ENCODE measurements around the gene PCDHA7. TPM values are rescaled to one million over a fixed set of nuclear protein-coding genes. Genes with fewer than 3 reads are reported as not detected.
"Not testable (repeated sequence)": the region's sequence is repeated elsewhere in the genome, so short reads cannot be mapped to it uniquely, and the experiment has no call there.

Gene PCDHA7
- total RNA-seq, 4 donors from 2014 or later: 0.15 to 0.19 TPM; not detected in 2

DNA sequence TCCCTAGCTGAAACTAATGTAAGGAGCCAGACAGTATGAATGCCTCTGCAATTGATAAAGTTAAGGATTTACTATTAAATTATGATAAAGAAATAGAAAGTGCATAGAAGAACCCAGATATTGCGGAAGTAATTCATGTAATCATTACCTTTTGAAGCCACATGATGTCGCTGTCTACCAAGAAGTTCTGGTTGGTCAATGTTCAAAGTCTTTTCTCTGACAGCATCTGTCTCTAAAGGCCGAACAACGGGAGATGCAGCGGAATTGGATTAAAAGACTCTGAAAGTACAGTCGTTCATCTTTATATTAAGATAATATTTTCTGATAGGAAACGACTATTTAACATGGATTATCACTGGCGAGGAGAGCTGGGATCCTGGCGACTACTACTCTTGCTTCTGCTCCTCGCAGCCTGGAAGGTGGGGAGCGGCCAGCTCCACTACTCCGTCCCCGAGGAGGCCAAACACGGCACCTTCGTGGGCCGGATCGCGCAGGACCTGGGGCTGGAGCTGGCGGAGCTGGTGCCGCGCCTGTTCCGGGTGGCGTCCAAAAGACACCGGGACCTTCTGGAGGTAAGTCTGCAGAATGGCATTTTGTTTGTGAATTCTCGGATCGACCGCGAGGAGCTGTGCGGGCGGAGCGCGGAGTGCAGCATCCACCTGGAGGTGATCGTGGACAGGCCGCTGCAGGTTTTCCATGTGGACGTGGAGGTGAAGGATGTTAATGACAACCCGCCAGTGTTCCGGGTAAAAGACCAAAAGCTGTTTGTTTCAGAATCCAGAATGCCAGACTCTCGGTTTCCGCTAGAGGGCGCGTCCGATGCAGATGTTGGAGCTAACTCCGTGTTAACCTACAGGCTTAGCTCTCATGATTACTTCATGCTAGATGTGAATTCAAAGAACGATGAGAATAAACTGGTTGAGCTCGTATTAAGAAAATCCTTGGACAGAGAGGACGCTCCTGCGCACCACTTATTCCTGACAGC, 7.2 kb downstream of the PCDHA7 start, which contains the start of gene PCDHA8:
Gene PCDHA8, plus strand, starts transcription at position 210 of the 985 bp plus-strand sequence. Its CDS starts 135 bp downstream, at position 345.
- H3K36me3 ChIP-seq: no peaks in the 10 kb centered on the region
- intact Hi-C loops (cut with DNase I): no loop called here
- H3K27me3 ChIP-seq: peaks cover 0 to 19% (median 0%) of the 10 kb centered on the region in 4 donors
- H3K4me3 ChIP-seq: no peak within 1 kb of the TSS
- 30 to 34% methylated on average over 18 to 40 of the region's 47 CpGs for WGBS, 2 donors
- no peaks in the 10 kb centered on the region for H3K4me1 ChIP-seq
- TF ChIP-seq, protein P1, sequence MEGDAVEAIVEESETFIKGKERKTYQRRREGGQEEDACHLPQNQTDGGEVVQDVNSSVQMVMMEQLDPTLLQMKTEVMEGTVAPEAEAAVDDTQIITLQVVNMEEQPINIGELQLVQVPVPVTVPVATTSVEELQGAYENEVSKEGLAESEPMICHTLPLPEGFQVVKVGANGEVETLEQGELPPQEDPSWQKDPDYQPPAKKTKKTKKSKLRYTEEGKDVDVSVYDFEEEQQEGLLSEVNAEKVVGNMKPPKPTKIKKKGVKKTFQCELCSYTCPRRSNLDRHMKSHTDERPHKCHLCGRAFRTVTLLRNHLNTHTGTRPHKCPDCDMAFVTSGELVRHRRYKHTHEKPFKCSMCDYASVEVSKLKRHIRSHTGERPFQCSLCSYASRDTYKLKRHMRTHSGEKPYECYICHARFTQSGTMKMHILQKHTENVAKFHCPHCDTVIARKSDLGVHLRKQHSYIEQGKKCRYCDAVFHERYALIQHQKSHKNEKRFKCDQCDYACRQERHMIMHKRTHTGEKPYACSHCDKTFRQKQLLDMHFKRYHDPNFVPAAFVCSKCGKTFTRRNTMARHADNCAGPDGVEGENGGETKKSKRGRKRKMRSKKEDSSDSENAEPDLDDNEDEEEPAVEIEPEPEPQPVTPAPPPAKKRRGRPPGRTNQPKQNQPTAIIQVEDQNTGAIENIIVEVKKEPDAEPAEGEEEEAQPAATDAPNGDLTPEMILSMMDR (IDR thresholded peaks at IDR 0.05): no peak
- no peak for TF ChIP-seq POLR2A (IDR thresholded peaks at IDR 0.05)
- peaks cover 0 to 42% (median 20%) of the 10 kb centered on the region in 3 donors for H3K9me3 ChIP-seq
- no peak within 1 kb of the TSS for H3K27ac ChIP-seq
- no peak for DNase-seq

DNA sequence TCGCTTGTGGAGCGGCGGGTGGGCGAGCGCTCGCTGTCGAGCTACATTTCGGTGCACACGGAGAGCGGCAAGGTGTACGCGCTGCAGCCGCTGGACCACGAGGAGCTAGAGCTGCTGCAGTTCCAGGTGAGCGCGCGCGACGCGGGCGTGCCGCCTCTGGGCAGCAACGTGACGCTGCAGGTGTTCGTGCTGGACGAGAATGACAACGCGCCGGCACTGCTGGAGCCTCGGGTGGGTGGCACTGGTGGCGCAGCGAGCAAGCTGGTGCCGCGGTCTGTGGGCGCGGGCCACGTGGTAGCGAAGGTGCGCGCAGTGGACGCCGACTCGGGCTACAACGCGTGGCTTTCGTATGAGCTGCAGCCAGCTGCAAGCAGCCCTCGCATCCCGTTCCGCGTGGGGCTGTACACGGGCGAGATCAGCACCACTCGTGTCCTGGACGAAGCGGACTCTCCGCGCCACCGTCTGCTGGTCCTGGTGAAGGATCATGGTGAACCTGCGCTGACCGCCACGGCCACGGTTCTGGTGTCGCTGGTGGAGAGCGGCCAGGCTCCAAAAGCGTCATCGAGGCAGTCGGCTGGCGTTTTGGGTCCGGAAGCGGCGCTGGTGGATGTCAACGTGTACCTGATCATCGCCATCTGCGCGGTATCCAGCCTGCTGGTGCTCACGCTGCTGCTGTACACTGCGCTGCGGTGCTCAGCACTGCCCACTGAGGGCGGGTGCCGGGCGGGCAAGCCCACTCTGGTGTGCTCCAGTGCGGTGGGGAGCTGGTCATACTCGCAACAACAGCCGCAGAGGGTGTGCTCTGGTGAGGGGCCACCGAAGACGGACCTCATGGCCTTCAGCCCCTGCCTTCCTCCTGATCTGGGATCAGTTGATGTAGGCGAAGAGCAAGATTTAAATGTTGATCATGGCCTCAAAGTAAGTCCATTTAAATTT, 9.0 kb downstream of the PCDHA7 start:
- intact Hi-C loops (cut with DNase I): no loop called here
- WGBS, 2 donors: 67 to 68% methylated on average over 34 of the region's 87 CpGs

DNA sequence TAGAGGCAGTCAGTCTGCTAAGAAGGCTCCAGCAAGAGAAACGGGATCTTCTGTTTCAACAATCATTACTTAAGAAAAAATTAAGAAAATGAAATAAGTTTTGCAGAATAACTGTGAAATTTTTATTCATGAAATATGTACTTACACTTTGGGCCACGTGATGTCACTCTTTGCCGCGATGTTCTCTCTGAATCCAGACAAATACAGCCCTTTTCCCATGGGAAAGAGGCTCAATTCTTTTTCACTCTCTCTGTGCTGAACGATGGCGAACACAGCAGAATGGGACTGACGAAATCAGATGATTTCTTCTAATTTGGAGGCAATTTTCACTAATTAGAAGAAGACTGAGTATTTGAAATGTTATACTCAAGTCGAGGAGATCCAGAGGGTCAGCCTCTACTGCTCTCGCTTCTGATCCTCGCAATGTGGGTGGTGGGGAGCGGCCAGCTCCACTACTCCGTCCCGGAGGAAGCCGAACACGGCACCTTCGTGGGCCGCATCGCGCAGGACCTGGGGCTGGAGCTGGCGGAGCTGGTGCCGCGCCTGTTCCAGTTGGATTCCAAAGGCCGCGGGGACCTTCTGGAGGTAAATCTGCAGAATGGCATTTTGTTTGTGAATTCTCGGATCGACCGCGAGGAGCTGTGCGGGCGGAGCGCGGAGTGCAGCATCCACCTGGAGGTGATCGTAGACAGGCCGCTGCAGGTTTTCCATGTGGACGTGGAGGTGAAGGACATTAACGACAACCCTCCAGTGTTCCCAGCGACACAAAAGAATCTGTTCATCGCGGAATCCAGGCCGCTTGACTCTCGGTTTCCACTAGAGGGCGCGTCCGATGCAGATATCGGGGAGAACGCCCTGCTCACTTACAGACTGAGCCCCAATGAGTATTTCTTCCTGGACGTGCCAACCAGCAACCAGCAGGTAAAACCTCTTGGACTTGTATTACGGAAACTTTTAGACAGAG, 14.4 kb downstream of the PCDHA7 start, which contains the start of gene PCDHA9:
Gene PCDHA9, plus strand, starts transcription at position 244 of the 964 bp plus-strand sequence. Its CDS starts 114 bp downstream, at position 358.
- peaks cover 0 to 30% (median 24%) of the 10 kb centered on the region in 3 donors for H3K9me3 ChIP-seq
- H3K27ac ChIP-seq; DNase-seq; H3K36me3 ChIP-seq; intact Hi-C loops (cut with DNase I); H3K4me3 ChIP-seq; H3K4me1 ChIP-seq: not testable (repeated sequence)
- H3K27me3 ChIP-seq: peaks cover 0 to 43% (median 0%) of the 10 kb centered on the region in 4 donors
- WGBS, 2 donors: 23 to 27% methylated on average over 8 to 10 of the region's 48 CpGs

More for the DNA sequence above, 9.0 kb downstream of the PCDHA7 start:
- H3K27ac ChIP-seq: no peak overlapping the region
- no peak for DNase-seq
- H3K27me3 ChIP-seq: peaks cover 0 to 28% (median 0%) of the 10 kb centered on the region in 4 donors
- TF ChIP-seq, protein P1 (IDR thresholded peaks at IDR 0.05): no peak
- TF ChIP-seq POLR2A (IDR thresholded peaks at IDR 0.05): no peak
- H3K36me3 ChIP-seq: no peaks in the 10 kb centered on the region
- no peaks in the 10 kb centered on the region for H3K4me1 ChIP-seq
- H3K9me3 ChIP-seq: peaks cover 0 to 34% (median 16%) of the 10 kb centered on the region in 3 donors
- no peak overlapping the region for H3K4me3 ChIP-seq

DNA sequence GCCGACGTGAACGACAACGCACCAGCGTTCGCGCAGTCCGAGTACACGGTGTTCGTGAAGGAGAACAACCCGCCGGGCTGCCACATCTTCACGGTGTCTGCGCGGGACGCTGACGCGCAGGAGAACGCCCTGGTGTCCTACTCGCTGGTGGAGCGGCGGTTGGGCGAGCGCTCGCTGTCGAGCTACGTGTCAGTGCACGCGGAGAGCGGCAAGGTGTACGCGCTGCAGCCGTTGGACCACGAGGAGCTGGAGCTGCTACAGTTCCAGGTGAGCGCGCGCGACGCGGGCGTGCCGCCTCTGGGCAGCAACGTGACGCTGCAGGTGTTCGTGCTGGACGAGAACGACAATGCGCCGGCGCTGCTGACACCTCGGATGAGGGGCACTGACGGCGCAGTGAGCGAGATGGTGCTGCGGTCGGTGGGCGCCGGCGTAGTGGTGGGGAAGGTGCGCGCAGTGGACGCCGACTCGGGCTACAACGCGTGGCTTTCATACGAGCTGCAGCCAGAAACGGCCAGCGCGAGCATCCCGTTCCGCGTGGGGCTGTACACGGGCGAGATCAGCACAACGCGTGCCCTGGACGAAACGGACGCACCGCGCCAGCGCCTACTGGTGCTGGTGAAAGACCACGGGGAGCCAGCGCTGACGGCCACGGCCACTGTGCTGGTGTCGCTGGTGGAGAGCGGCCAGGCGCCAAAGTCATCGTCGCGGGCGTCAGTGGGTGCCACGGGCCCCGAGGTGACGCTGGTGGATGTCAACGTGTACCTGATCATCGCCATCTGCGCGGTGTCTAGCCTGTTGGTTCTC, 16.0 kb downstream of the PCDHA7 start:
- H3K4me3 ChIP-seq; DNase-seq; H3K36me3 ChIP-seq; intact Hi-C loops (cut with DNase I); H3K4me1 ChIP-seq; H3K27ac ChIP-seq: not testable (repeated sequence)
- Histone ChIP-seq H3K27me3 (peaks cover 0 to 44% (median 0%) of the 10 kb centered on the region in 4 donors), H3K9me3 (peaks cover 0 to 33% (median 23%) of the 10 kb centered on the region in 3 donors)
- 65 to 72% methylated on average over 20 to 57 of the region's 101 CpGs for WGBS, 2 donors
